GM18858 (cell line): ENCODE data around the gene PCDHB7.
"Not testable (repeated sequence)": the region's sequence is repeated elsewhere in the genome, so short reads cannot be mapped to it uniquely, and the experiment has no call there.

Experiments
- ATAC-seq: cut with Tn5 transposase; IDR thresholded peaks from one replicate; pipeline ENCODE4 v1.9.1; 2021; ENCODE audit not compliant: unreplicated experiment

Gene PCDHB7

DNA sequence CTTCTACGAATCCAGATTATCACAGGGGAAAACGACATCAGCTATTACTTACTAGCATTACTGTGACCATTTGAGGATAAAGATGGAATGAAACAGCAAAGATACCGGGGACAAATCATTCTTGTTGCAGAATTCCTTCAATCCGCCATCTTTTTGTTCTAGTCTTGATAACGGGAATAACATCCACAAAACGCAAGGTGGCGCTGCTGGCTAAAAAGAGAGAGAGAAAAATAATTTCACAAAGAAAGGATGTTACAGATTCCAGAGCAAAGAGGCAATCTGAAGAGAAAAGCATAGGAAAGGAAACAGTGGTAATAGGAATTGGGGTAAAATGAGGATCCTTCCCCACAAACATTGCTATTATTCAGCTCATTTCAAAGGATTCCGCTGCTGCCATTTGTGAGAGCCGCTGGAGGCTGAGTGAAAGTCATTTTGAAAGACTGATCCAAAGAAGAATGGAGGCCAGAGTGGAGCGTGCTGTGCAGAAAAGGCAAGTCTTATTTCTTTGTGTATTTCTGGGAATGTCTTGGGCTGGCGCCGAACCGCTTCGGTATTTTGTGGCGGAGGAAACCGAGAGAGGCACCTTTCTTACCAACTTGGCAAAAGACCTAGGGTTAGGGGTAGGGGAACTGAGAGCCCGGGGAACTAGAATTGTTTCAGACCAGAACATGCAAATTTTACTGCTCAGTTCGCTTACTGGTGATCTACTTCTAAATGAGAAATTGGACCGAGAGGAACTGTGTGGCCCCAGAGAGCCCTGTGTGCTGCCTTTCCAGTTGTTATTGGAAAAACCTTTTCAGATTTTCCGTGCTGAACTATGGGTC lies at the start of gene PCDHB7:
Gene PCDHB7, plus strand, starts transcription at position 264 of the 824 bp plus-strand sequence. Its CDS starts 192 bp downstream, at position 456.
- no peak for ATAC-seq

DNA sequence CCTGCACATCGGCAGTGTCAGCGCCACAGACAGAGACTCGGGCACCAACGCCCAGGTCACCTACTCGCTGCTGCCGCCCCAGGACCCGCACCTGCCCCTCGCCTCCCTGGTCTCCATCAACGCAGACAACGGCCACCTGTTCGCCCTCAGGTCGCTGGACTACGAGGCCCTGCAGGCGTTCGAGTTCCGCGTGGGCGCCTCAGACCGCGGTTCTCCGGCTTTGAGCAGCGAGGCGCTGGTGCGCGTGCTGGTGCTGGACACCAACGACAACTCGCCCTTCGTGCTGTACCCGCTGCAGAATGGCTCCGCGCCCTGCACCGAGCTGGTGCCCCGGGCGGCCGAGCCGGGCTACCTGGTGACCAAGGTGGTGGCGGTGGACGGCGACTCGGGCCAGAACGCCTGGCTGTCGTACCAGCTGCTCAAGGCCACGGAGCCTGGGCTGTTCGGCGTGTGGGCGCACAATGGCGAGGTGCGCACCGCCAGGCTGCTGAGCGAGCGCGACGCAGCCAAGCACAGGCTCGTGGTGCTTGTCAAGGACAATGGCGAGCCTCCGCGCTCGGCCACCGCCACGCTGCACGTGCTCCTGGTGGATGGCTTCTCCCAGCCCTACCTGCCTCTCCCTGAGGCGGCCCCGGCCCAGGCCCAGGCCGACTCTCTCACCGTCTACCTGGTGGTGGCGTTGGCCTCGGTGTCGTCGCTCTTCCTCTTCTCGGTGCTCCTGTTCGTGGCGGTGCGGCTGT lies 48.9 kb upstream of the PCDHB7 start:
- ATAC-seq: not testable (repeated sequence)

DNA sequence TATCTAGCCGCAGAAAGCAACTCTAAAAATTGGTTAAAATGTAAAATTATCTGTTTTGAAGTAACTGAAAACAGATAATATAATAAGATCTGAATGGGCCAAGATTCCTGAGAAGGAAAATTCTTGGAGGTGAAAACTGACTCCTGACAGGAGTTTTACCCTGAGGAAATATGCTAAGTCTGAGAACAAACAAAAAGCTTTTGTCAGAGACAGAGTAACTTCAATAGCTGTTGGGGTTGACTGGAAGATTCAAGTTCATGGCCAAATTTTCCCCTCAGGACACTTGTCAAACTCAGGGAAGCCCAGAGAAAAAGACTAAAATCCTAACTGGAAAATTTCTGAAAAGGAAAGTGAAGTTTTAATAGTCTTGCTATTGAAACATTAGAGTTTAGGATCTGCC lies 45.1 kb upstream of the PCDHB7 start:
- no peak for ATAC-seq

DNA sequence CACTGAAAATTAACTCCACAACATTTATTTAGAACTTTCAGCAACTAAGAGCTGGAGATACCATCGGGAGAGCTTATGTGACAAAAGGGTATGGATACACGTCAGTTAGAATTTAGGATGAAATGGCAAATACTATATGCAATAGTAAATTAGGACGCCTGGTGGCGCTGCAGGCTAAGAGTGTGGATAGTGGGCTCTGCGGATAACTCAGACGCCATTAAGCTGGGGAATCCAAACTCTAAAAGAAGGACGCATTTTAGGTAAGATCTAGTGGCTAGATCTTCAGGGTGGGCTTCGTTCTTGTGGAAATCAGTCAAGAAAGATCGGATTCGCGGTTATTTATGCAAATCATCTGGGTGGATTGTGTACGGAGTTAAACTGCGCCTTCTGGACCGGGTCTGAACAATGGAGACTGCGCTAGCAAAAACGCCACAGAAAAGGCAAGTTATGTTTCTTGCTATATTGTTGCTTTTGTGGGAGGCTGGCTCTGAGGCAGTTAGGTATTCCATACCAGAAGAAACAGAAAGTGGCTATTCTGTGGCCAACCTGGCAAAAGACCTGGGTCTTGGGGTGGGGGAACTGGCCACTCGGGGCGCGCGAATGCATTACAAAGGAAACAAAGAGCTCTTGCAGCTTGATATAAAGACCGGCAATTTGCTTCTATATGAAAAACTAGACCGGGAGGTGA lies 37.3 kb upstream of the PCDHB7 start, which contains the start of gene PCDHB5:
Gene PCDHB5, plus strand, starts transcription at position 177 of the 688 bp plus-strand sequence. Its CDS starts 229 bp downstream, at position 406.
- ATAC-seq: no peak

DNA sequence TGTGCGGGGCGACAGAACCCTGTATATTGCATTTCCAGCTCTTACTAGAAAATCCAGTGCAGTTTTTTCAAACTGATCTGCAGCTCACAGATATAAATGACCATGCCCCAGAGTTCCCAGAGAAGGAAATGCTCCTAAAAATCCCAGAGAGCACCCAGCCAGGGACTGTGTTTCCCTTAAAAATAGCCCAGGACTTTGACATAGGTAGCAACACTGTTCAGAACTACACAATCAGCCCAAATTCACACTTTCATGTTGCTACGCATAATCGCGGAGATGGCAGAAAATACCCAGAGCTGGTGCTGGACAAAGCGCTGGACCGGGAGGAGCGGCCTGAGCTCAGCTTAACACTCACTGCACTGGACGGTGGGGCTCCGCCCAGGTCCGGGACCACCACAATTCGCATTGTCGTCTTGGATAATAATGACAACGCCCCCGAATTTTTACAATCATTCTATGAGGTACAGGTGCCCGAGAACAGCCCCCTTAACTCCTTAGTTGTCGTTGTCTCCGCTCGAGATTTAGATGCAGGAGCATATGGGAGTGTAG lies 36.7 kb upstream of the PCDHB7 start:
- ATAC-seq: no peak

DNA sequence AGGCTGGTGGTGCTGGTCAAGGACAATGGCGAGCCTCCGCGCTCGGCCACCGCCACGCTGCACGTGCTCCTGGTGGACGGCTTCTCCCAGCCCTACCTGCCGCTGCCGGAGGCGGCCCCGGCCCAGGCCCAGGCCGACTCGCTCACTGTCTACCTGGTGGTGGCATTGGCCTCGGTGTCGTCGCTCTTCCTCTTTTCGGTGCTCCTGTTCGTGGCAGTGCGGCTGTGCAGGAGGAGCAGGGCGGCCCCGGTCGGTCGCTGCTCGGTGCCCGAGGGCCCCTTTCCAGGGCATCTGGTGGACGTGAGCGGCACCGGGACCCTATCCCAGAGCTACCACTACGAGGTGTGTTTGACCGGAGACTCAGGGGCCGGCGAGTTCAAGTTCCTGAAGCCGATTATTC lies 35.1 kb upstream of the PCDHB7 start:
- not testable (repeated sequence) for ATAC-seq

- no peak for ATAC-seq
Measured at GRCh38 chr5:141149812-141150211, 22.6 kb upstream of the PCDHB7 start, which contains the start of gene PCDHB6. PCDHB6 (plus strand) TSS chr5:141150057; CDS start chr5:141150258, 201 bp downstream.

DNA sequence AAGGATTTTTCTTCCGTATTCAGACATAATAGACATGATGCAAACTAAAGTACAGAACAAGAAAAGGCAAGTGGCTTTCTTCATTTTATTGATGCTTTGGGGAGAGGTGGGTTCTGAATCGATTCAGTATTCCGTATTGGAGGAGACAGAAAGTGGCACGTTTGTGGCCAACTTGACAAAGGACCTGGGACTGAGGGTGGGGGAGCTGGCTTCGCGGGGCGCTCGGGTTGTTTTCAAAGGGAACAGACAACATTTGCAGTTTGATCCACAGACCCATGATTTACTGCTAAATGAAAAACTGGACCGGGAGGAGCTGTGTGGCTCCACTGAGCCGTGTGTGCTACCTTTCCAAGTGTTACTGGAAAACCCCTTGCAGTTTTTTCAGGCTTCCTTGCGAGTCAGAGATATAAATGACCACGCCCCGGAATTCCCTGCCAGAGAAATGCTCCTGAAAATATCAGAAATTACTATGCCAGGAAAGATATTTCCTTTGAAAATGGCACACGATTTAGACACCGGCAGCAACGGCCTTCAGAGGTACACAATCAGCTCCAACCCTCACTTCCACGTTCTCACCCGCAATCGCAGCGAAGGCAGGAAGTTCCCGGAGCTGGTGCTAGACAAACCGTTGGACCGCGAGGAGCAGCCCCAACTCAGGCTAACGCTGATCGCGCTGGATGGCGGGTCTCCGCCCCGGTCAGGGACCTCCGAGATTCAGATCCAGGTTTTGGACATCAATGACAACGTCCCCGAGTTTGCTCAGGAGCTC lies 22.0 kb upstream of the PCDHB7 start:
- ATAC-seq: no peak

- ATAC-seq: no peak
Measured at GRCh38 chr5:141150993-141151325, 21.5 kb upstream of the PCDHB7 start.

GRCh38 chr5:141151632-141152031 lies 20.8 kb upstream of the PCDHB7 start:
- ATAC-seq: not testable (repeated sequence)

GRCh38 chr5:141152096-141152495 lies 20.3 kb upstream of the PCDHB7 start:
- ATAC-seq: not testable (repeated sequence)

DNA sequence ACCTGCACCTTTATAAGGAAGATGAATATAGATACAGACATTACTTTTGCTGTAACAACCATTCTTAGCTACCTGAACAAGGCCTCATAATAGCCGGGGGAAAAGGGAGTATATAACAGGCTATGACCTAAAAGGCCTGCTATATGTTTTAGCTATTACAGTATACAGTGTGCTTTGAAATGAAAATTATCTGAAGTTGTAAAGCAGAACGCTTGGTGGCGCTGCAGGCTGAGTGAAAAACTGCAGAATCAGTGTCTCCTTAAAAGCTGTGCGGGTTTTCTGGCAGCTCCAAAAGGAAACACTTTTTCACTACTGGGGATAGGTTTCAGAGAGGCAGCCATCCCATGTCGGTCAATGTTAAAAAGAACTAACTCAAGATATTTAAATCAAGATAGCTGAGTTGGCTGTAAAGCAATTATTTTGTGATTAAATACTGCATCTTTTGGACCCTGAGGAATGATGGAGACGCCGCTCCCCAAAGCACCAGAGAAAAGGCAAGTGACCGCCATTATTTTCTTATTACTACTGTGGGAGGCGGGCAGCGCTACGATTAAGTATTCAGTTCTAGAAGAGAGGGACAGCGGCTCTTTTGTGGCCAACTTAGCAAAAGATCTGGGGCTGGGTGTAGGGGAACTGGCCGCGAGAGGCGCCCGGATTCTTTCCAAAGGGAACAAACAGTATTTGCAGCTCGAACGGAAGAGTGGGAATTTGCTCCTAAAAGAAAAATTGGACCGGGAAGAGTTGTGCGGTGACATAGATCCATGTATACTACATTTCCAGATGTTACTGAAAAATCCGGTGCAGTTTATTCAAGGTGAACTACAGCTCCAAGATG lies 16.7 kb upstream of the PCDHB7 start:
- no peak for ATAC-seq

- not testable (repeated sequence) for ATAC-seq
Measured at GRCh38 chr5:141157356-141157755, 15.1 kb upstream of the PCDHB7 start.

DNA sequence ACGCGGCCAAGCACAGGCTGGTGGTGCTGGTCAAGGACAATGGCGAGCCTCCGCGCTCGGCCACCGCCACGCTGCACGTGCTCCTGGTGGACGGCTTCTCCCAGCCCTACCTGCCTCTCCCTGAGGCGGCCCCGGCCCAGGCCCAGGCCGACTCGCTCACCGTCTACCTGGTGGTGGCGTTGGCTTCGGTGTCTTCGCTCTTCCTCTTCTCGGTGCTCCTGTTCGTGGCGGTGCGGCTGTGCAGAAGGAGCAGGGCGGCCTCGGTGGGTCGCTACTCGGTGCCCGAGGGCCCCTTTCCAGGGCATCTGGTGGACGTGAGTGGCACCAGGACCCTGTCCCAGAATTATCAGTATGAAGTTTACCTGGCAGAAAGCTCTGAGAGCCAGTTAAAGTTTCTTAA lies 14.5 kb upstream of the PCDHB7 start:
- not testable (repeated sequence) for ATAC-seq

- ATAC-seq: not testable (repeated sequence)
Measured at GRCh38 chr5:141174291-141175104, 2.1 kb downstream of the PCDHB7 start.

- no peak for ATAC-seq
Measured at GRCh38 chr5:141175933-141176332, 3.5 kb downstream of the PCDHB7 start.

GRCh38 chr5:141177577-141178191 lies 5.2 kb downstream of the PCDHB7 start, which contains the start of gene PCDHB8:
PCDHB8 (plus strand) TSS chr5:141177790; CDS start chr5:141178035, 245 bp downstream.
- ATAC-seq: not testable (repeated sequence)

GRCh38 chr5:141179371-141179770 lies 6.9 kb downstream of the PCDHB7 start:
- not testable (repeated sequence) for ATAC-seq
